ENCODE measurements around the gene DRC1. TPM values are rescaled to one million over a fixed set of nuclear protein-coding genes. Genes with fewer than 3 reads are reported as not detected.
A peak's percentile ranks its signal among the peaks of the same experiment; 100 is the strongest.

Gene DRC1
- total and polyA plus RNA-seq, 2 of the 4 experiments (the other 2 are of a cell fraction), result 0.18 TPM; not detected in 1

DNA sequence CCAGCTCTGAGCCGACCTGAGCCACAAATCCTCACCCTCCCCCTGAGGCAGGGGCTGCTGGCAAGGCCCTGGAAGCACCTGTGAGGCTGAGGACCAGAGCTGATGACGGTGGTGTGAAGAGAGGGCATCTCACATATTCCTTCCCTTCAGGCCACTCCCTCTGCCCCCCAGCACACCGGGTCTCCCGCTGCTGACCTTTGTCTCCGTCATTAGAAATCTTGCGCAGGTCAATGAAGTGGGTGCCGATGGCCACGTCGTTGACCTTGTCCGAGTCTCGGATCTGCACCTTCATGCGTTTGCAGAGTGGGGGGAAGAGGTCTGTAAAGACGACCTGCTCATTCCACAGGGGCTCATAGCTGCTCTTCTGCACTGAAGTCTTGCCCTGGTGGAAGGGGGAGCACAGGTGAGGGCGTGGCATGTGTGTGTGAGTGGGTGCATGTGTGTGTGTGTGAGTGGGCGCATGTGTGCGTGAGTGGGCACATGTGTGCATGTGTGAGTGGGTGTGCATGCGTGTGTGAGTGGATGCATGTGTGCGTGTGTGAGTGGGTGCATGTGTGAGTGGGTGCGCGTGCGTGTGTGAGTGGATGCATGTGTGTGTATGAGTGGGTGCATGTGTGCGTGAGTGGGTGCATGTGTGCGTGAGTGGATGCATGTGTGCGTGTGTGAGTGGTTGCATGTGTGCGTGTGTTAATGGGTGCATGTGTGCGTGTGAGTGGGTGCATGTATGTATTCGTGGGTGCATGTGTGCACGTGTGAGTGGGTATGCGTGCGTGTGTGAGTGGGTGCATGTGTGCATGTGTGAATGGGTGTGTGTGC lies 80.7 kb downstream of the DRC1 start:
- 95% methylated on average over 14 of the region's 30 CpGs; no CpG with 5 or more reads in 1 of the 2 experiments for WGBS, 2 experiments (ENCODE audit: extremely low coverage in 2 of 2, insufficient read length in 1 of 2)
- Histone ChIP-seq H3K56ac (ENCODE audit: extremely low read depth, insufficient read depth, low read length) (no peak overlapping the region), H4K5ac (ENCODE audit: low read depth, low read length) (no peak overlapping the region), H3K79me1 (ENCODE audit: low read depth in 1 of 2, low read length in 2 of 2) (no peaks in the 10 kb centered on the region), H3K4me3 (ENCODE audit: insufficient read depth, low read depth, low read length) (no peak overlapping the region), H3K14ac (replicated peaks; ENCODE audit: low read depth, low read length) (no peak overlapping the region), H3K4me2 (ENCODE audit: low read depth, low read length) (no peak overlapping the region), H2BK20ac (ENCODE audit: low read depth, low read length) (no peak overlapping the region), H4K8ac (ENCODE audit: low read depth in 2 of 2, low read length in 2 of 2) (no peak overlapping the region), H3K36me3 (ENCODE audit: control insufficient read depth, insufficient read depth, low read length) (no peaks in the 10 kb centered on the region), H3K9me3 (ENCODE audit: control insufficient read depth, insufficient read depth, low read length) (no peaks in the 10 kb centered on the region), H3K4me1 (ENCODE audit: control insufficient read depth, insufficient read depth, low read length) (no peaks in the 10 kb centered on the region), H3K9me1 (ENCODE audit: insufficient read depth, low read length) (peaks cover 6% of the 10 kb centered on the region), H3K4ac (ENCODE audit: low read depth, low read length) (no peak overlapping the region), H3K9ac (ENCODE audit: low read depth, low read length) (no peak overlapping the region), H2BK5ac (ENCODE audit: low read depth, low read length, poor library complexity, severe bottlenecking) (no peak overlapping the region), H2BK120ac (ENCODE audit: low read depth, low read length) (no peak overlapping the region), H4K20me1 (ENCODE audit: insufficient read depth, low read length) (no peaks in the 10 kb centered on the region), H3K23ac (ENCODE audit: low read depth, low read length) (no peak overlapping the region), H2AK9ac (replicated peaks; ENCODE audit: low read depth, low read length, poor library complexity) (no peak overlapping the region), H3K18ac (ENCODE audit: low read depth, low read length) (no peak overlapping the region), H3K27ac (ENCODE audit: insufficient read depth, low read length) (no peak overlapping the region), H2AFZ (replicated peaks; ENCODE audit: low read length, poor library complexity) (peak overlapping the region; percentile 58), H4K91ac (ENCODE audit: insufficient read depth, low read depth, low read length) (no peak overlapping the region), H3K27me3 (ENCODE audit: control insufficient read depth, insufficient read depth, low read length) (peaks cover 22% of the 10 kb centered on the region; the same call in 1 of the 2 replicates), H2BK15ac (ENCODE audit: low read depth, low read length) (no peak overlapping the region), H2AK5ac (ENCODE audit: low read depth, low read length) (no peak overlapping the region)
- DNase-seq, result no peak
- no peak for ATAC-seq (ENCODE audit: low read depth)
- POLR2A ChIA-PET (ENCODE audit: unreplicated experiment), result no interaction called here
- intact Hi-C loops (cut with micrococcal nuclease), result loop anchor here (5.0 kb wide), 1 partner anchor 235 kb away; no protein-coding TSS in a partner anchor
- CTCF ChIA-PET, result no interaction called here
- TF ChIP-seq FOS (IDR thresholded peaks at IDR 0.05; ENCODE audit: low read depth, low read length) (no peak), CEBPB (IDR thresholded peaks at IDR 0.05; ENCODE audit: low read depth, low read length) (no peak), RFX5 (IDR thresholded peaks at IDR 0.05; ENCODE audit: low read depth, low read length) (no peak), SMC3 (IDR thresholded peaks at IDR 0.05; ENCODE audit: low read depth, low read length) (no peak), BHLHE40 (IDR thresholded peaks at IDR 0.05; ENCODE audit: low read depth, low read length) (no peak), RCOR1 (IDR thresholded peaks at IDR 0.05; ENCODE audit: insufficient replicate concordance, low read length) (no peak), POLR2A (IDR thresholded peaks at IDR 0.05; ENCODE audit: low read depth, low read length) (no peak), MAFK (IDR thresholded peaks at IDR 0.05; ENCODE audit: low read depth, low read length) (no peak), MAZ (IDR thresholded peaks at IDR 0.05; ENCODE audit: borderline replicate concordance, low read depth, low read length) (no peak)
- TF ChIP-seq, protein P1, sequence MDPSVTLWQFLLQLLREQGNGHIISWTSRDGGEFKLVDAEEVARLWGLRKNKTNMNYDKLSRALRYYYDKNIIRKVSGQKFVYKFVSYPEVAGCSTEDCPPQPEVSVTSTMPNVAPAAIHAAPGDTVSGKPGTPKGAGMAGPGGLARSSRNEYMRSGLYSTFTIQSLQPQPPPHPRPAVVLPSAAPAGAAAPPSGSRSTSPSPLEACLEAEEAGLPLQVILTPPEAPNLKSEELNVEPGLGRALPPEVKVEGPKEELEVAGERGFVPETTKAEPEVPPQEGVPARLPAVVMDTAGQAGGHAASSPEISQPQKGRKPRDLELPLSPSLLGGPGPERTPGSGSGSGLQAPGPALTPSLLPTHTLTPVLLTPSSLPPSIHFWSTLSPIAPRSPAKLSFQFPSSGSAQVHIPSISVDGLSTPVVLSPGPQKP (IDR thresholded peaks at IDR 0.05; ENCODE audit: borderline replicate concordance, low read depth, low read length), result no peak
- TF ChIP-seq, protein P2, sequence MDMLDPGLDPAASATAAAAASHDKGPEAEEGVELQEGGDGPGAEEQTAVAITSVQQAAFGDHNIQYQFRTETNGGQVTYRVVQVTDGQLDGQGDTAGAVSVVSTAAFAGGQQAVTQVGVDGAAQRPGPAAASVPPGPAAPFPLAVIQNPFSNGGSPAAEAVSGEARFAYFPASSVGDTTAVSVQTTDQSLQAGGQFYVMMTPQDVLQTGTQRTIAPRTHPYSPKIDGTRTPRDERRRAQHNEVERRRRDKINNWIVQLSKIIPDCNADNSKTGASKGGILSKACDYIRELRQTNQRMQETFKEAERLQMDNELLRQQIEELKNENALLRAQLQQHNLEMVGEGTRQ (IDR thresholded peaks at IDR 0.05; ENCODE audit: low read depth, low read length), result no peak
- TF ChIP-seq, protein P3, sequence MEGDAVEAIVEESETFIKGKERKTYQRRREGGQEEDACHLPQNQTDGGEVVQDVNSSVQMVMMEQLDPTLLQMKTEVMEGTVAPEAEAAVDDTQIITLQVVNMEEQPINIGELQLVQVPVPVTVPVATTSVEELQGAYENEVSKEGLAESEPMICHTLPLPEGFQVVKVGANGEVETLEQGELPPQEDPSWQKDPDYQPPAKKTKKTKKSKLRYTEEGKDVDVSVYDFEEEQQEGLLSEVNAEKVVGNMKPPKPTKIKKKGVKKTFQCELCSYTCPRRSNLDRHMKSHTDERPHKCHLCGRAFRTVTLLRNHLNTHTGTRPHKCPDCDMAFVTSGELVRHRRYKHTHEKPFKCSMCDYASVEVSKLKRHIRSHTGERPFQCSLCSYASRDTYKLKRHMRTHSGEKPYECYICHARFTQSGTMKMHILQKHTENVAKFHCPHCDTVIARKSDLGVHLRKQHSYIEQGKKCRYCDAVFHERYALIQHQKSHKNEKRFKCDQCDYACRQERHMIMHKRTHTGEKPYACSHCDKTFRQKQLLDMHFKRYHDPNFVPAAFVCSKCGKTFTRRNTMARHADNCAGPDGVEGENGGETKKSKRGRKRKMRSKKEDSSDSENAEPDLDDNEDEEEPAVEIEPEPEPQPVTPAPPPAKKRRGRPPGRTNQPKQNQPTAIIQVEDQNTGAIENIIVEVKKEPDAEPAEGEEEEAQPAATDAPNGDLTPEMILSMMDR (conservative IDR thresholded peaks at IDR 0.05; ENCODE audit: low read depth, low read length), result no peak
- in situ Hi-C loops (cut with MboI; ENCODE audit: low sequenced_read_pairs), result no loop called here
- no TSS peak for BruUV-seq (replicated peaks)
- dilution Hi-C loops (cut with HindIII; ENCODE audit: low sequenced_read_pairs, unreplicated experiment), result no loop called here
